Tibial nerve (tissue), 4 donors: ENCODE data around the gene CUX1. TPM values are rescaled to one million over a fixed set of nuclear protein-coding genes. Genes with fewer than 3 reads are reported as not detected.
"Not testable (repeated sequence)": the region's sequence is repeated elsewhere in the genome, so short reads cannot be mapped to it uniquely, and the experiment has no call there.

Experiments used
- DNase-seq, 2 donors: peaks; one replicate each; pipeline ENCODE4 v3.0.0-alpha.2; 2019; ENCODE audit warnings: low spot score in 2 of 2
- H3K27ac ChIP-seq, 4 donors: fragments of 200-600 bp; sonication (generic) in 3 of 4; one replicate each; pipeline ENCODE4 v1.5.1; 2017 to 2019; ENCODE audit warnings: mild to moderate bottlenecking in 1 of 4
- H3K27me3 ChIP-seq, 2 donors: fragments of 200-600 bp; sonication (generic) in 1 of 2; one replicate each; pipeline versions ENCODE4 v1.5.1 to v1.6.0; 2017 to 2019
- H3K36me3 ChIP-seq, 3 donors: fragments of 200-600 bp; sonication (generic); one replicate each; pipeline ENCODE4 v1.5.1; 2018 to 2019
- H3K4me1 ChIP-seq, 4 donors: fragments of 200-600 bp; sonication (generic) in 3 of 4; one replicate each; pipeline ENCODE4 v1.5.1; 2017 to 2019
- H3K4me3 ChIP-seq, 4 donors: fragments of 200-600 bp; sonication (generic) in 3 of 4; one replicate each; pipeline ENCODE4 v1.5.1; 2017 to 2019; ENCODE audit warnings: mild to moderate bottlenecking in 1 of 4, moderate library complexity in 1 of 4
- H3K9me3 ChIP-seq, 4 donors: fragments of 200-600 bp; sonication (generic) in 3 of 4; one replicate each; pipeline ENCODE4 v1.5.1; 2017 to 2019
- CTCF ChIP-seq, 5 experiments: fragments of 200-600 bp in 3 of 5; fragments of 450-650 bp in 2 of 5; sonication (generic) in 3 of 5; IDR thresholded peaks; one replicate each; pipeline ENCODE4 v1.5.1; 2016 to 2019; ENCODE audit warnings: antibody characterized with exemption in 5 of 5, mild to moderate bottlenecking in 3 of 5, moderate library complexity in 2 of 5
- EP300 ChIP-seq, 2 donors: sonication (generic); formaldehyde crosslinking; IDR thresholded peaks; one replicate each; pipeline ENCODE4 v1.6.1; 2017; ENCODE audit warnings: antibody characterized with exemption in 2 of 2, mild to moderate bottlenecking in 1 of 2
- POLR2A ChIP-seq, 2 donors: fragments of 450-650 bp; IDR thresholded peaks; one replicate each; pipeline ENCODE4 v1.6.1; 2017; ENCODE audit warnings: antibody characterized with exemption in 2 of 2, mild to moderate bottlenecking in 2 of 2, moderate library complexity in 2 of 2
- WGBS, 2 donors: methylation state at CpG; one replicate each; pipeline ENCODE4 v1.1.5; 2018; 5-methylcytosine and 5-hydroxymethylcytosine counted together
- total RNA-seq, 4 donors: library from RNA; depleted of rRNA; stranded (reverse); fragments of >200 nt; gene quantifications; one replicate each; pipeline ENCODE4 v1.1.0, GENCODE V29; 2016

Gene CUX1
- total RNA-seq, 4 donors from 2014 or later = 74.5 to 104 (median 84.3) TPM

GRCh38 chr7:101826081-101826835, 8.8 kb downstream of the CUX1 start:
- Histone ChIP-seq H3K9me3 (no peaks in the 10 kb centered on the region), H3K4me1 (peaks cover 0 to 29% (median 0%) of the 10 kb centered on the region in 4 donors), H3K27ac (peak overlapping the region in 1 of 4 donors; percentile 17), H3K4me3 (no peak overlapping the region), H3K36me3 (peaks cover 0 to 9% (median 0%) of the 10 kb centered on the region in 3 donors), H3K27me3 (no peaks in the 10 kb centered on the region)
- 79 to 86% methylated on average over 15 of the region's 15 CpGs for WGBS, 2 donors
- no peak for TF ChIP-seq EP300 (IDR thresholded peaks at IDR 0.05)
- TF ChIP-seq CTCF (IDR thresholded peaks at IDR 0.05) = no peak
- TF ChIP-seq POLR2A (IDR thresholded peaks at IDR 0.05) = no peak
- DNase-seq = no peak

- Histone ChIP-seq H3K9me3 (no peaks in the 10 kb centered on the region), H3K4me1 (peaks cover 0 to 23% (median 0%) of the 10 kb centered on the region in 4 donors), H3K4me3 (no peak overlapping the region), H3K36me3 (peaks cover 0 to 9% (median 0%) of the 10 kb centered on the region in 3 donors), H3K27ac (no peak overlapping the region), H3K27me3 (no peaks in the 10 kb centered on the region)
- TF ChIP-seq CTCF (IDR thresholded peaks at IDR 0.05) (no peak), EP300 (IDR thresholded peaks at IDR 0.05) (no peak), POLR2A (IDR thresholded peaks at IDR 0.05) (no peak)
- no peak for DNase-seq
- WGBS, 2 donors = 88 to 90% methylated on average over 11 of the region's 11 CpGs
Observed at GRCh38 chr7:101828301-101829020, 11.0 kb downstream of the CUX1 start.

- Histone ChIP-seq H3K36me3 (peaks cover 0 to 9% (median 0%) of the 10 kb centered on the region in 3 donors), H3K27ac (no peak overlapping the region), H3K9me3 (no peaks in the 10 kb centered on the region), H3K27me3 (no peaks in the 10 kb centered on the region), H3K4me1 (peaks cover 0 to 23% (median 0%) of the 10 kb centered on the region in 4 donors), H3K4me3 (no peak overlapping the region)
- no peak for TF ChIP-seq EP300 (IDR thresholded peaks at IDR 0.05)
- no peak for TF ChIP-seq POLR2A (IDR thresholded peaks at IDR 0.05)
- no peak for TF ChIP-seq CTCF (IDR thresholded peaks at IDR 0.05)
- WGBS, 2 donors = 88 to 89% methylated on average over 13 of the region's 14 CpGs
- DNase-seq = no peak
Observed at GRCh38 chr7:101829374-101829773, 11.9 kb downstream of the CUX1 start.

- Histone ChIP-seq H3K4me3 (no peak overlapping the region), H3K4me1 (peaks cover 0 to 23% (median 0%) of the 10 kb centered on the region in 4 donors), H3K36me3 (peaks cover 0 to 9% (median 0%) of the 10 kb centered on the region in 3 donors), H3K9me3 (no peaks in the 10 kb centered on the region), H3K27ac (no peak overlapping the region), H3K27me3 (no peaks in the 10 kb centered on the region)
- DNase-seq = no peak
- no peak for TF ChIP-seq EP300 (IDR thresholded peaks at IDR 0.05)
- TF ChIP-seq POLR2A (IDR thresholded peaks at IDR 0.05) = no peak
- no peak for TF ChIP-seq CTCF (IDR thresholded peaks at IDR 0.05)
- WGBS, 2 donors = 94 to 95% methylated on average over 6 to 7 of the region's 8 CpGs
Observed at GRCh38 chr7:101829821-101830220, 12.4 kb downstream of the CUX1 start.

- H3K27ac ChIP-seq, H3K27me3 ChIP-seq, DNase-seq, H3K9me3 ChIP-seq, H3K36me3 ChIP-seq, H3K4me3 ChIP-seq: not testable (repeated sequence)
- peaks cover 0 to 18% (median 0%) of the 10 kb centered on the region in 4 donors for H3K4me1 ChIP-seq
- WGBS, 2 donors = 89 to 95% methylated on average over 10 of the region's 10 CpGs
Observed at GRCh38 chr7:101831396-101831795, 14.0 kb downstream of the CUX1 start.
